SU-DHL-6 (cell line): ENCODE measurements around the gene USP6.

ENCODE experiments used
- H2AFZ ChIP-seq: fragments of 200-600 bp; sonication (generic); 2 replicates; pipeline ENCODE4 v1.6.1; 2014; ENCODE audit warnings: low read depth, mild to moderate bottlenecking, moderate library complexity, mixed read lengths, antibody characterized with exemption, low read length; ENCODE audit not compliant: severe bottlenecking
- H3F3A ChIP-seq: fragments of 200-600 bp; shearing (Covaris generic); 2 replicates; pipeline ENCODE4 v1.6.0; 2016; ENCODE audit warnings: antibody characterized with exemption, mild to moderate bottlenecking; ENCODE audit not compliant: insufficient read depth
- H3K27ac ChIP-seq: fragments of 200-600 bp; sonication (generic); 2 replicates; pipeline ENCODE4 v1.5.1; 2016; ENCODE audit warnings: low read depth, mild to moderate bottlenecking, low read length, moderate library complexity, mixed read lengths
- H3K27me3 ChIP-seq: fragments of 200-600 bp; sonication (generic), shearing (Covaris generic); 2 replicates; pipeline ENCODE4 v1.6.0; 2014; ENCODE audit warnings: mild to moderate bottlenecking, low read length
- H3K36me3 ChIP-seq: fragments of 200-600 bp; sonication (generic); 2 replicates; pipeline ENCODE4 v1.6.1; 2014; ENCODE audit warnings: mild to moderate bottlenecking, low read length, mixed read lengths
- H3K4me2 ChIP-seq: fragments of 300-600, 200-600 bp; shearing (Covaris generic), sonication (generic); 2 replicates; pipeline ENCODE4 v1.6.0; 2014; ENCODE audit warnings: low read length, low read depth, mild to moderate bottlenecking; ENCODE audit not compliant: poor library complexity, severe bottlenecking
- H3K4me3 ChIP-seq: fragments of 200-600 bp; sonication (generic); 2 replicates; pipeline ENCODE4 v1.5.1; 2014; ENCODE audit warnings: antibody characterized with exemption, low read length, mild to moderate bottlenecking, mixed read lengths; ENCODE audit not compliant: insufficient read depth, poor library complexity, severe bottlenecking
- H3K79me2 ChIP-seq: fragments of 200-600 bp; sonication (generic); 2 replicates; pipeline ENCODE4 v1.6.1; 2014; ENCODE audit warnings: mild to moderate bottlenecking, low read length, moderate library complexity; ENCODE audit not compliant: insufficient read depth
- H3K9ac ChIP-seq: fragments of 200-600 bp; sonication (generic); 2 replicates; pipeline ENCODE4 v1.7.0; 2014; ENCODE audit warnings: mild to moderate bottlenecking, low read length
- H3K9me2 ChIP-seq: fragments of 200-600 bp; sonication (generic); replicated peaks from 2 replicates; pipeline ENCODE4 v1.6.1; 2014; ENCODE audit warnings: low read length; ENCODE audit not compliant: insufficient read depth
- H3K9me3 ChIP-seq: fragments of 200-600 bp; sonication (generic); 2 replicates; pipeline ENCODE4 v1.6.1; 2014; ENCODE audit warnings: low read length, mixed read lengths; ENCODE audit not compliant: insufficient read depth
- H4K20me1 ChIP-seq: fragments of 200-600 bp; sonication (generic); 2 replicates; pipeline ENCODE4 v1.6.1; 2014; ENCODE audit warnings: low read depth, mild to moderate bottlenecking, antibody characterized with exemption, low read length, moderate library complexity, mixed read lengths
- CTCF ChIP-seq: fragments of 200-600 bp; sonication (generic); IDR thresholded peaks from one replicate; pipeline ENCODE4 v1.5.1; 2017; ENCODE audit warnings: antibody characterized with exemption, mild to moderate bottlenecking, low read length, moderate library complexity; ENCODE audit not compliant: insufficient read depth, poor library complexity, severe bottlenecking
- EZH2phosphoT487 ChIP-seq: fragments of 200-600 bp; sonication (generic), shearing (Covaris generic); conservative IDR thresholded peaks from 2 replicates; pipeline ENCODE4 v1.6.1; 2018; ENCODE audit warnings: mild to moderate bottlenecking, antibody characterized with exemption, low read length, moderate library complexity, mixed read lengths

Gene USP6

GRCh38 chr17:5099271-5099670 is 16.6 kb upstream of the USP6 start:
- no peaks in the 10 kb centered on the region for H3K36me3 ChIP-seq
- no peak overlapping the region for H3K4me2 ChIP-seq
- no peak overlapping the region for H3K4me3 ChIP-seq
- H3K27me3 ChIP-seq: no peaks in the 10 kb centered on the region
- peaks cover 9% of the 10 kb centered on the region; the same call in 1 of the 2 replicates for H3K9me3 ChIP-seq
- H3K9me2 ChIP-seq: no peaks in the 10 kb centered on the region
- no peak overlapping the region for H3K27ac ChIP-seq
- no peak overlapping the region for H2AFZ ChIP-seq
- peaks cover 12% of the 10 kb centered on the region; the same call in 1 of the 2 replicates for H3F3A ChIP-seq
- H4K20me1 ChIP-seq: no peaks in the 10 kb centered on the region
- TF ChIP-seq CTCF: no peak
- TF ChIP-seq EZH2phosphoT487: no peak
- H3K79me2 ChIP-seq: no peaks in the 10 kb centered on the region
- no peak overlapping the region for H3K9ac ChIP-seq

GRCh38 chr17:5100832-5101231 is 15.0 kb upstream of the USP6 start:
- Histone ChIP-seq H3K79me2 (no peaks in the 10 kb centered on the region), H3K9ac (no peak overlapping the region), H3K27ac (no peak overlapping the region), H3K9me2 (no peaks in the 10 kb centered on the region), H3K9me3 (peaks cover 4% of the 10 kb centered on the region; the same call in 1 of the 2 replicates), H4K20me1 (no peaks in the 10 kb centered on the region), H3K4me3 (no peak overlapping the region), H3K4me2 (no peak overlapping the region), H3K27me3 (no peaks in the 10 kb centered on the region), H3F3A (peaks cover 12% of the 10 kb centered on the region; the same call in 1 of the 2 replicates), H2AFZ (no peak overlapping the region), H3K36me3 (peaks cover 5% of the 10 kb centered on the region)
- no peak for TF ChIP-seq CTCF
- TF ChIP-seq EZH2phosphoT487: no peak

GRCh38 chr17:5110816-5111215 is 5.0 kb upstream of the USP6 start:
- no peak for TF ChIP-seq CTCF
- no peak for TF ChIP-seq EZH2phosphoT487
- peak overlapping the region; percentile 75 for H3K4me2 ChIP-seq
- H4K20me1 ChIP-seq: no peaks in the 10 kb centered on the region
- H3K9ac ChIP-seq: peak overlapping the region; percentile 86
- peak overlapping the region; percentile 70 for H2AFZ ChIP-seq
- no peaks in the 10 kb centered on the region for H3K9me3 ChIP-seq
- peaks cover 21% of the 10 kb centered on the region for H3K36me3 ChIP-seq
- peaks cover 11% of the 10 kb centered on the region; the same call in 1 of the 2 replicates for H3F3A ChIP-seq
- peak overlapping the region; percentile 62 for H3K27ac ChIP-seq
- H3K79me2 ChIP-seq: peaks cover 35% of the 10 kb centered on the region
- H3K9me2 ChIP-seq: no peaks in the 10 kb centered on the region
- H3K27me3 ChIP-seq: no peaks in the 10 kb centered on the region
- H3K4me3 ChIP-seq: peak overlapping the region; percentile 94
